CD4-positive, alpha-beta T cell treated with Interleukin-17A for 4 hours (primary cell): ENCODE results near the gene KRT6A.

Experiments
- DNase-seq: peaks from one replicate; pipeline ENCODE4 v3.0.0-alpha.2; 2020; ENCODE audit warnings: mixed read lengths

The KRT6A gene

GRCh38 chr12:52524241-52524897, 31.3 kb upstream of the KRT6A start:
- no peak for DNase-seq

- no peak for DNase-seq
Observed at GRCh38 chr12:52523824-52524223, 30.8 kb upstream of the KRT6A start.

GRCh38 chr12:52522346-52523011, 29.4 kb upstream of the KRT6A start:
- no peak for DNase-seq

GRCh38 chr12:52521568-52522266, 28.7 kb upstream of the KRT6A start:
- DNase-seq = no peak

GRCh38 chr12:52521175-52521567, 28.1 kb upstream of the KRT6A start:
- DNase-seq = no peak

GRCh38 chr12:52519826-52520662, 27.0 kb upstream of the KRT6A start, which contains the start of gene KRT5:
Gene KRT5 (minus strand): TSS chr12:52520394. CDS start chr12:52520296, 98 bp downstream.
- no peak for DNase-seq

- no peak for DNase-seq
Observed at GRCh38 chr12:52519387-52519703, 26.3 kb upstream of the KRT6A start.

- no peak for DNase-seq
Observed at GRCh38 chr12:52518574-52519386, 25.7 kb upstream of the KRT6A start.

- no peak for DNase-seq
Observed at GRCh38 chr12:52517888-52518287, 24.8 kb upstream of the KRT6A start.

- no peak for DNase-seq
Observed at GRCh38 chr12:52517005-52517835, 24.2 kb upstream of the KRT6A start.

GRCh38 chr12:52515927-52516831, 23.1 kb upstream of the KRT6A start:
- no peak for DNase-seq

- DNase-seq = no peak
Observed at GRCh38 chr12:52515319-52515646, 22.2 kb upstream of the KRT6A start.

GRCh38 chr12:52514471-52515318, 21.6 kb upstream of the KRT6A start:
- DNase-seq = no peak

GRCh38 chr12:52513736-52514135, 20.7 kb upstream of the KRT6A start:
- DNase-seq = no peak

GRCh38 chr12:52508211-52508610, 15.2 kb upstream of the KRT6A start:
- no peak for DNase-seq

GRCh38 chr12:52506858-52507715, 14.0 kb upstream of the KRT6A start:
- no peak for DNase-seq

- DNase-seq = no peak
Observed at GRCh38 chr12:52502877-52503276, 9.8 kb upstream of the KRT6A start.

- DNase-seq = no peak
Observed at GRCh38 chr12:52501490-52501889, 8.4 kb upstream of the KRT6A start.
